Hematopoietic multipotent progenitor cell treated with erythropoietin and hydrocortisone succinate and interleukin-3 and kit ligand, for 15 days (in vitro differentiated cells): ENCODE data around the gene ZNF451.

Experiments
- DNase-seq: peaks from one replicate; pipeline ENCODE4 v3.0.0-alpha.2; 2015; ENCODE audit warnings: low spot score

ZNF451 gene

GRCh38 chr6:57147955-57148858, 58.2 kb downstream of the ZNF451 start:
- no peak for DNase-seq

DNA sequence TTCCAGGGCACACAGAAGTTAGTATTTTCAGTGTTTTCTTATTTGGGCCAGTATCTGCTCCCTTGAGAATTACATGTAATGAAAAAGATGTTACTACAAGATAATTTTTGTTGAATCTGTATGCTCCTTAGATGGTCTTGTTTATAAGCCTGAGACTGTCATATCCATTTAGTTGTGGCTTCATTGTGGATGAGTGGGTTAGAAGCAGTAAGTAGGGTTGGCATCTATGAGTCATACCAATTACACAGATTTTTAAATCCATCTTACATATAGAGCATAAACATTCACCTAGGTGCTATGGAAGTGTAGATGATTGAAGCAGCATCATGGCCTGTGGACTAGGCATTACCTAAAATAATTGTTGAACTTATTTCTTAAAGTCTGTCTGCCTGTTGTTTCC, 68.7 kb downstream of the ZNF451 start:
- DNase-seq, result no peak

DNA sequence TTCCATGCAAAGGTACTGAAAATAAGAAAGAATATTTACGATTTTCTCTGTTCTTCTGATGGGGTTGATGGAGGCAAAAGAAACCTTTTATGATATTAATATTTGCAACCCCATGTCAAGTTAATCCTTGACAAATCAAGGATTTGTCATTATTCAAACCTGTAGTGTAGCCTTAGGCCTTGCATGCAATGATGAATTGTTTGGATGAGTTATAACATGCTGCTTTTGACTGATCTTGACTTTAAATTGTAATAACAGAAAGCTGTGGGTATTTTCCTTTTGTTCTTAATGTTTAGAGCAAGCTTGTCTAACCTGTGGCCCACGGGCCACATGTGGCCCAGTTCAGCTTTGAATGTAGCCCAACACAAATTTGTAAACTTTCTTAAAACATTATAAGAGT, 69.1 kb downstream of the ZNF451 start:
- DNase-seq, result no peak

DNA sequence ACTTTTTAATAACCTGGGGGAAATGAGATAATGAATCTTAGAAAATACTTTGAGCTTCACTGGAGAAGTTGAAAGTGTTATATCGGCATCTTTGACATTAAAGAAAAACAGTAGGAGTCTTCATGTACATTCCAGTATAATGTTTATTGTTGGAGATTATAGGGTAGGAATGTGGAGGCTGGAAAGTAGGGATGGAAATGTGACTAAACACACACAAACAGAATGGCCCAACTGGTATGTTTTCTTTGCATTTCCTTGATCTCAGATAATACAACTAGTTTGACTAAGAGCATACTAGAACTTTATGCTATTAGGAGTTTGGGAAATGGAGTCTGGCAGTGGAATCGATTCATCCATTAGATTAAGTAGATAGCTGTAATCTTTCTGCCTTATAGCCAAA, 72.0 kb downstream of the ZNF451 start:
- DNase-seq, result no peak

GRCh38 chr6:57162516-57162915, 72.5 kb downstream of the ZNF451 start:
- DNase-seq, result no peak

- no peak for DNase-seq
These were observed 74.0 kb downstream of the ZNF451 start for GRCh38 chr6:57163956-57164355.

GRCh38 chr6:57165080-57165479, 75.1 kb downstream of the ZNF451 start:
- DNase-seq, result no peak

GRCh38 chr6:57172136-57173055, 82.4 kb downstream of the ZNF451 start, which contains the start of gene BAG2:
BAG2 (plus strand) TSS chr6:57172326; CDS start chr6:57172698, 372 bp downstream.
- DNase-seq, result peak; percentile 68

GRCh38 chr6:57173056-57173885, 83.3 kb downstream of the ZNF451 start:
- DNase-seq, result peak; percentile 19

GRCh38 chr6:57173886-57174510, 84.0 kb downstream of the ZNF451 start:
- DNase-seq, result peak; percentile 24

GRCh38 chr6:57174511-57174907, 84.5 kb downstream of the ZNF451 start:
- no peak for DNase-seq

DNA sequence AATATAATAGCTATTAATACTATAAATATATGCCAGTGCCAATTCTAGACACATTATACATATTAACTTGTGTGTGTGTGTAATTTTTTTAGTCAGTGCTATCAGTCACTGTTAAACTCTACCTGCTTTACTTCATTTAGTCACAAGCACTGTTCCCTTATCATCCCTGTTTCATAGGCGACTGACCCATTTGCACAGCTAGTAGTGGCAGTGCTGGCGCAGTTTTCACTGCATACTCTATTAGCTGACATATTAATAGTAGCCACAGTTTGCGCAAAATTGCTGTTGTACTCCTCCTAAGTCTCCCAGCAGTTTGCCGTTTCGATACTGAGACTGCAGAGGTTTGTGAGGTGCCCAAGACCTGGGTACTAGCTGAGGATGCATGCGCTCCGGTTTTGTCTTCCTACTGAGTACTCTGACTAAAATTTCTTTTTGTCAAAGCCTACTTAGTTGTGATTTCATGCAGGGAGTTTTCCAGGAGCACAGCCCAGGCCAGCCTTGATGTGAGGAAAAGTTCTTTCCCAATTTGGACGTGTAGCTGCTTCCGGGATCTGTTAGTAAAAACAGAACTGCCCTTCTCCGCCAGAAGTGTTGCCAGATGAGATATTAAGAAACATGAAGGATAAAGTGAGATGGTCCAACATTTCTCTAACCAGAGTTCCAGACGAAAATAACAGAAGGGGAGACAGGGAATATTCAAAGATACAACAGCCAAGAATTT, 87.7 kb downstream of the ZNF451 start:
- DNase-seq, result no peak

GRCh38 chr6:57180596-57180995, 90.6 kb downstream of the ZNF451 start:
- no peak for DNase-seq

- no peak for DNase-seq
These were observed 92.0 kb downstream of the ZNF451 start for GRCh38 chr6:57182017-57182432.

DNA sequence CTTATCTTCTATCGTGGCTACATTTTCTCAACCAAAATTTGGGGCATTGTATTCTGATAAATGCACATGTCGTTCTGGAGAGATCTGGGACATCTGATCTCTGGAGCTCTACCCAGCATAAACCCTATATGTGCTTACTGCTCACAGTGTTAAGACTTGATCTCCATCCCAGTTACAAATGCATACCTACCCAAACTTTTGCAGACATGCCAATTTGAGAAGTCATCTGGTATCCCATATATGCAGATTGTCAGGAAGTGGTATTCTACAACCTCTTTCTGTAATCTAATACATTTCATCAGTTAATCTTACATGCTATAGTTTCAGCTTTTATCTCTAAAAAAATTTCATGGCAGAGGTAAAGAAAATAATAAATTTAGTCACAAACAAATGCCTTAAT, 93.3 kb downstream of the ZNF451 start:
- DNase-seq, result no peak

DNA sequence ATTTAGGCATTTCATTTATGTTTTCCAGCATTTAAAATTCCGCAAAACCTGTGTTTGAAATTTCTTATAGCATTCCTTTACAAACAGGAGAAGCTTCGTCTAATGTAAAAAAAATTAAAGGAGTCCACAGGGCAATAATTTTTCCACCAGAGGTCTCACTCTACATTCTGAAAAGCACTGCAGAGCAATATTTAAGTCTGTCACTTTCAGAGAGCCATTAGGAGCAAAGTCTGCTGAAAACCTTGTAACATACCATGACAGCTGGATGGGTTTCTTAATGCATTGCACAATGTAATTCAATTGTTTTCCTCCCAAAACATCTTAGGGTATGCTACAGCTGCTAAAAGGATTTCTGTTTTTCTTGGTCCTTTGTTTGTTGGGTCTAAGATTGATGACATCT, 100.2 kb downstream of the ZNF451 start:
- no peak for DNase-seq

DNA sequence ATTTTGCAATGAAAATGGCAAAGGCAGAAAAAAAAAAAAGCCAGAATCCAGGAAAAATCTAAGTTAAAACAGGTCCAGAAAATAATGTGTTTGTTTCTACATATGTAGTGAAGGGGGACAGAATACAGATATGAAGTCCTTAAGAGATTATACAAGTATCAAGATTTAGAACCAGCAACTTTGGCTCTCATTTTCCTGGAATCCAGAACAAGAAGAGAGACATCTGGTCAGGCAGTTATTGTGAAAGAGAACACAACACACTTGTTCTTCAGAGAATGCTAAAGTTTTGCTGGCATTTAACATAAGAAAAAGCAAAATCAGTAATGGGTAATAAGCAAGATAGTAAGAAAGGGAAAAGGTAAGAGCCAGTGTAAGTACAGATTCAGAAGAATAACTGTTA, 103.2 kb downstream of the ZNF451 start:
- DNase-seq, result no peak

GRCh38 chr6:57195457-57195856, 105.5 kb downstream of the ZNF451 start:
- no peak for DNase-seq

GRCh38 chr6:57198926-57199636, 109.1 kb downstream of the ZNF451 start:
- DNase-seq, result no peak

DNA sequence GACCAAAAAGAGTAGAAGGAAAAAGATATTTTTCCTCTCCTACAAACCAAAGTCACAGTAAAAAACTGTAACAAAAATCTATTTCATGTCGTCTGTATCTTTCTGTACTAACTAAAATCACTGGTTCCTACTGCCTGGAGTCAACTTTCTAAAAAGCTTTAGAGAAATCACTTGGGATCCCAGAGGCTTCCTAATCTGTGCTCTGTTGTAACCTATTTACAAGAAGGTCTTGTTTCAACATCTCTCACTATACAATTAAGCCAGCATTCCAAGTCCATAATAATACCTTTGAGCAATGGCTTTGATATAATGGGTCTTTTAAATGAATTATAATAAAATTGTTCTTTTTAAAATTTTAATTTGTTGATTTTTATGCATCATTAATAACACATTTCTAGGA, 111.7 kb downstream of the ZNF451 start:
- no peak for DNase-seq
